ENCODE results near the gene WNT7B.
"Not testable (repeated sequence)": the region's sequence is repeated elsewhere in the genome, so short reads cannot be mapped to it uniquely, and the experiment has no call there.

Gene WNT7B

DNA sequence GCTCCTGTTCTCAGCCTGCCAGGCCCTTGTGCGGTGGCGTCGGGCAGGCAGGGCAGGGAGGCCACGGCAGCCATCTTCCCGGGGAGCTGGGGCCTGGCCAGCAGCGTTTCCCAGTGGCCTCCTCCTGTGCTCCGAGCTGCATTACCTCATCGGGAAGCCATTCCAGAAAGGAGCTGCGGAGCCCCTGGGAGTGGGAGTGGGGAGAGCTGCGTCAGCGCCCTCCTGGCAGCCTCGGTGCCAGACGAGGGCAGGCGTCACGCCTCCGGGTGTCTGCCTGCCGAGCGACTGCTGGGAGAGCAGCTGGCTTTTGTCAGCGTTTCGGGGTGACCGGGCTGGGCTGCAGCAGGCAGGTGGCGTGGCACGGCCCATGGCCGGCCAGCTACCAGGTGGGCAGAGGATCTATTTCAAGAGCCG is 30.9 kb upstream of the WNT7B start:
- no peak for DNase-seq

DNA sequence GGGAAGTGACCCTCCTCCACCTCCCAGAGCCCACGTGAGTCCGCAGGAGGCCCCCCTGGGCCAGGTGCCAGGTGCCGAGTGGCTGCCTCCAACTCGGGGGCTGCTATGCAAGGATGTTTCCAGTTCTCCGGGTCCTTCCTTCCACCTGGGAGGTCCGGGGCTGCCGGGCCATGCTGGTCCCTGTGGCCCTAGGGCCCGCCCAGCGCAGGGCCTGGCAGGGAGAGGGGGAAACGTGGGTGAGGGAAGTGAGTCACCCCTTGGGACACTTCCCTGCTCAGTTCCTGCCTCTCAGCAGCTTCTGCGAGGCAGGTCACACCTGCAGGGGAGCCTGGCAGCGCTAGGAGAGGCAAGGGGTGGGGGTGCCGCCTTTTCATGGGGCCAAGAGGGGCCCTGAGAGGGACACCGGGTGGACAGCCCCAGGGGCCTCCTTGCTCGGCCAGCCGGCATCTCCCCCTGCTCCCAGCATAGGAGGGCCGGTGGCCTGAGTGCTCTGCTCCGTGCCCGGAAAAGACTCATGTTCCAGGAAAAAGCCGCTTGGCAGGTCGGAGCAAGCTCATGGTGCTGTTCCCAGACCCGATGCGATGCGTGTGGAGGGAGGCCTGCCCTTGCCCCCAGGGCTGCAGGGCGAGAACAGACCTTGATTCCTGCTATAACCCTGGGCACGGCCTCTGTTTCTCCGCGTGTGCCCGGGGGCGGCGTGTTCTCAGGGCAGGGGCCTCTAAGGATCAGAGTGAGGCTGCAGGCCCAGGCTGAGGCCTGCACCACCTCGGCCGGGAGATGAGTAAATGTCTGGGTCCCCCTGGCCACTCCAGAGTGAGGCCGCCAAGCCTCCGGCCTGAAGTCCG is 30.3 kb upstream of the WNT7B start:
- DNase-seq, result peak; percentile 85

- peak; percentile 85 for DNase-seq
These were observed 29.5 kb upstream of the WNT7B start for GRCh38 chr22:46006379-46007002.

GRCh38 chr22:46005116-46005705 is 28.2 kb upstream of the WNT7B start:
- DNase-seq, result not testable (repeated sequence)

GRCh38 chr22:46004105-46004866 is 27.3 kb upstream of the WNT7B start:
- DNase-seq, result no peak

GRCh38 chr22:46003271-46004091 is 26.5 kb upstream of the WNT7B start:
- DNase-seq, result no peak

DNA sequence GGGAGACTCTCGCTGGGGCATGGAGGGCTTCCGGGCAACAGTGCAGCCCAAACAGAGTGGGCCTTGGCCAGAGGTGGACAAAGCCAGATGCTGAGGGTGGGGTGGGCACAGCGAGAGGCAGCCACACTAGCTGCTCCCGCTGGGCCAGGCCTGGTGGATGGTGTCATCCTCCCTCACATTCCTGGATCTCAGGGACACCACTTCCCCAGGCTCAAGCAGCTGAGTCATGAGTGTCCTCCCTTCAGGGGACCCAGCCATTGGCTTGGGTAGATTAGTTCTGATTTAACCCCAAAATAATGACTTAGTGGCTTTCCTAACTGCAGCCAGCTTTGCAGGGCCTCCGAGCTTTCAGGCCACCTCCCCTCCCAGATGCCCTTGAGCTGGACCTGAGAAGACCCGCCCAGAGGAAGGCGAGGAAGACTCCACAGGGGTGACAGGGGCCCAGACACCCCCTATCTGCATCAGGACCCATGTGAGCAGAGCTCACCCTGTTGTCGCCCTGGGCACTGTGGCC is 25.9 kb upstream of the WNT7B start:
- peak; percentile 67 for DNase-seq

GRCh38 chr22:46001426-46002106 is 24.6 kb upstream of the WNT7B start:
- DNase-seq, result no peak

DNA sequence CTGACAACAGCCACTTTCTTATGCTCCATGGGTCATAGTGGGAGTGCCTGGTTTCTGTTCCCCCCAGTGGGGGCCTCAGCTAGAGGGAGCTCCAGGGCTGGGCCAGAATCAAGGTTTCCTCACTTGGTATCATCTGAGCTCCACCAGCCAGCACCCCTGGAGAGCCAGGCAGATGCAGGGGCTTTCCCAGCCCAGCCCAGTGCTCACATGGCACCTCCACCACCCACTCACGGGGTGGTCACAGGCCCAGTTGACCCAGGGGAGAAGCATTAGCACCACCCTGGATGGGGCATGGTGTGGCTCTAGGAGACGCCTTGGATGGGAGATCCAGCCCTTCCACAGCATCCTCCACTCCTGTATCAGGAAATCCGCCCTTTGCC is 24.1 kb upstream of the WNT7B start:
- peak; percentile 65 for DNase-seq

DNA sequence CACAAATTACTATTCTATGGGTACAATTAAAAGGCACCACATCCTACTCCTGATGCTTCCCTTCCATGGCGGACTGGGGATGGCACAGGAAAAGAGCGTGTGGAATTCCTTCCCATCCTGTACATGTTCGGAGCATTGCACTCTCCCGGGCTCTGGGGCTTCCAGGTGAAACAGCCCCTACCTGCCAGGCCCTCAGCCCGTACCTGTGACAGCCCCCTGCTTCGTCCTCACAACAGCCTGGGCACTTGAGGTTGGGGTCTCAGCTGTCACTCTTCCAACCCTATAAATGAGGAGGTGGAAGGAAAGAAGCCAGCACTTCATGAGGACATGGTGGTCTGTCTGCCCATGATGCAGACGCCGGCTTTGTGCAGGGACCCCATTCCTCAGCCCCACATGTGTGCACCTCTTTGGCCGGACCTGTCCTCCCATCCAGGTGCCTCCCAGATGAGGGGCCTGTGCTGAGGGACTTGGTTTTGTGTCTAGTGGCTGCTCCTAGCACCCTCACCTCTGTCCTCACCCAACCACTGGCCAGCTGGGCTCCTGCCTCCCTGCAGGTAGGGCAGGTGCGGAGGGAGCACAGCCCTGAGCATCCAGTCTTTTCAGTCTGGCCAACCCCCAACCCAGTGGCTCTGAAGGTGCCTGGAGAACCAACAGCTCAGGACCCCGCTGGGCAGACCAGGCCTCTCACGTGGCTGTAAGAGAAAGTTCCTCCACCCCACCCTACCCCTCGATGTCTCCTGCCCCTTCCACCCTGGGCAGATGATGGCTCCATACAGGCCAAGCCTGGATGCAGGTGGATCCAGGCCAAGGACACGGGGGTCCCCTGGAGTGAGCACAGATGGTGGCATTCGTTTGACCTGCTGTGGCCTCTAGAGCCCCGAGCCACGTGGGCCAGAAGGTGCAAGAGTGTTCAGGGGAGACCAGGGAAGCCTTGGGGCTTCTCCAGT is 23.4 kb upstream of the WNT7B start:
- no peak for DNase-seq

DNA sequence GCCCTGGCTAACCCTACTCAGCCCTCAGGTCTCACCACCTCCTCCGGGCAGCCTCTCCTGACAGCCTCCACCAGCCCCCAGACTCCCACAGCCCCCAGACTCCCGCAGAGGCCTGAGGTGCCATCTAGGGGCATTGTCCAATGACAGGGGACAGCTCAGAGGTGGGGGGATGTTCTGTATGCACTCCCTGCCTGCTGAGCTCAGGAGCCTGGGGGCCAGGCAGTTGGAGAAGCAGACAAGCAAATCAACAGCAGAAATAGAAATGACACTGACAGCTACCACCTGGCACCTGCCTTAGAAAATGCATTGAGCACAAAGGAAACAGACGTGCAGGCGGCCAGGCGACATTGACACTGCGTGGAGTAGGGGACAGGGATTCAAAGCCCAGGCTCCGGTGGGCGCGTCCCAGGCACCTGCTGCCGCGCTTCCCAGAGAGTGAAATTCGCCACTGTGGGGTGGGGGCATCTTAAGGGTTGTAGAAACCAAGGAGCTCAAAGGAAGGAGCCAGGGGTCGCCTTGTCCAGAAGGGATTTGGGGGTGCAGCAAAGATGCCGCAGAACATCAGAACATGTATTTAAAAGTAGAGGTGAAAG is 22.5 kb upstream of the WNT7B start:
- DNase-seq, result no peak

- no peak for DNase-seq
These were observed 21.8 kb upstream of the WNT7B start for GRCh38 chr22:45998638-45999378.

- DNase-seq, result peak; percentile 51
These were observed 21.0 kb upstream of the WNT7B start for GRCh38 chr22:45997777-45998637.

DNA sequence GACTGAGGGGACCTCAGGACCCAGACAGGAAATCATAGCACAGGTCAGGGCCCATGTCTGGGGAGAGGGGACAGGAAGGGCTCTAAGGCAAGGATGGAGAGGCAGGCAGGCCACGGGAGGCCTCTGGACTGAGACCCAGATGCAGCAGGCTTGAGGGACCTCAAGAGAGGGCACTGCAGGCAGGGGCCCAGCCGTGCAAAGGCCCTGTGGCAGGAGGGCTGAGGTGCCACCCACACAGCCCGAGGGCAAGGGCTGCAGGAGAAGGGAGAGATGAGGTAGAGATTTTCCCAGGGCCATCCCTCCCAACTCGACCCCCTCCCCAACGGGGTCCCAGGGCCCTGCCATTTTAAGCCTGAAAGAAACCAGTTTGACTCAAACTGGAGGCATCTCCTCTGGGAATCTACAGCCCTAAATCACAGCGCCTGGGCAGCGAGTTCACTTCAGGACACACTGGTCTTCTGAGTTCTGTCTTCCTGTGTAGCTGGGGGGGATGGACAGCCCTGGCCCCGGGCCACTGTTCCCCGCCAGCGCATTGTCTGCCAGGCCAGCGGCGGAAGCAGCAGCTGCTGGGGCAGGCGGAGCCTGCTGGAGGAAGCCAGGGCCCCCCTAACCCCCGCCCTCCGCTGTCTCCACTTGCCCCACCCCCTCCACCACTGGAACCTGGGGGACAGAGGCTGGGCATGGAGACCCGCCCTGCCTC is 20.3 kb upstream of the WNT7B start:
- DNase-seq, result peak; percentile 68

- DNase-seq, result peak; percentile 89
These were observed 19.5 kb upstream of the WNT7B start for GRCh38 chr22:45996241-45997076.

- no peak for DNase-seq
These were observed 18.6 kb upstream of the WNT7B start for GRCh38 chr22:45995405-45996101.

Data from inflammatory macrophage treated with lipopolysaccharide for 4 hours (primary cell).